Upper lobe of left lung (tissue), 6 donors: Measurements from ENCODE around the gene GPR52. TPM values are rescaled to one million over a fixed set of nuclear protein-coding genes. Genes with fewer than 3 reads are reported as not detected.

Source experiments
- ATAC-seq, 2 donors: fragments of 200-7000 bp; cut with Tn5 transposase; one replicate each; pipeline ENCODE4 v1.9.1; 2022; ENCODE audit warnings: mild to moderate bottlenecking in 2 of 2, moderate library complexity in 2 of 2; ENCODE audit not compliant: low FRiP score in 2 of 2
- DNase-seq, 2 donors: peaks; one replicate each; pipeline ENCODE4 v3.0.0-alpha.2; 2019 to 2020
- H3K27ac ChIP-seq, 4 donors: fragments of 200-600 bp; sonication (generic); one replicate each; pipeline ENCODE4 v1.5.1; 2016 to 2019
- H3K27me3 ChIP-seq, 4 donors: fragments of 200-600 bp; sonication (generic); one replicate each; pipeline ENCODE4 v1.5.1; 2017 to 2019
- H3K36me3 ChIP-seq, 4 donors: fragments of 200-600 bp; sonication (generic); one replicate each; pipeline ENCODE4 v1.5.1; 2016 to 2019
- H3K4me1 ChIP-seq, 4 donors: fragments of 200-600 bp; sonication (generic); one replicate each; pipeline ENCODE4 v1.5.1; 2018 to 2019
- H3K4me3 ChIP-seq, 4 donors: fragments of 200-600 bp; sonication (generic); one replicate each; pipeline ENCODE4 v1.5.1; 2017 to 2019; ENCODE audit warnings: mild to moderate bottlenecking in 2 of 4, moderate library complexity in 1 of 4
- H3K9me3 ChIP-seq, 4 donors: fragments of 200-600 bp; sonication (generic); one replicate each; pipeline ENCODE4 v1.5.1; 2018 to 2019
- CTCF ChIP-seq, 6 experiments: fragments of 450-650 bp in 4 of 6; fragments of 200-600 bp in 2 of 6; sonication (generic) in 2 of 6; IDR thresholded peaks; one replicate each; pipeline ENCODE4 v1.5.1; 2016 to 2019; ENCODE audit warnings: antibody characterized with exemption in 6 of 6
- EP300 ChIP-seq, 4 donors: sonication (generic); formaldehyde crosslinking; IDR thresholded peaks; one replicate each; pipeline ENCODE4 v1.5.1; 2017; ENCODE audit warnings: antibody characterized with exemption in 4 of 4, control low read depth in 2 of 4
- POLR2A ChIP-seq, 4 donors: fragments of 450-650 bp; IDR thresholded peaks; one replicate each; pipeline ENCODE4 v1.5.1; 2016 to 2017; ENCODE audit warnings: antibody characterized with exemption in 4 of 4, mild to moderate bottlenecking in 2 of 4
- POLR2AphosphoS5 ChIP-seq, 2 donors: sonication (generic); formaldehyde crosslinking; IDR thresholded peaks; one replicate each; pipeline ENCODE4 v1.5.1; 2017; ENCODE audit warnings: antibody characterized with exemption in 2 of 2
- WGBS, 2 donors: methylation state at CpG; one replicate each; pipeline ENCODE4 v1.1.5; 2017 to 2018; 5-methylcytosine and 5-hydroxymethylcytosine counted together
- total RNA-seq, 6 donors: library from RNA; depleted of rRNA in 4 of 6; stranded (reverse); fragments of >200 nt in 4 of 6; gene quantifications; one replicate each; pipeline versions ENCODE4 v1.1.0 to v1.2.1, GENCODE V29; 2016 to 2021
- donor health status: DM: no; HTN: no; CAD: no; lungs with moderate emphysema.
- donor health status: DM: no; HTN: yes; CAD: no; lungs with severe emphysema.

GPR52 gene
- total RNA-seq, 6 donors from 2014 or later: 1.1 to 3.8 (median 2.4) TPM

- Histone ChIP-seq H3K27ac (no peak overlapping the region), H3K36me3 (no peaks in the 10 kb centered on the region), H3K9me3 (no peaks in the 10 kb centered on the region), H3K4me1 (no peaks in the 10 kb centered on the region), H3K4me3 (no peak overlapping the region), H3K27me3 (no peaks in the 10 kb centered on the region)
- ATAC-seq (no peak), DNase-seq (no peak)
- TF ChIP-seq EP300 (IDR thresholded peaks at IDR 0.05) (no peak), CTCF (IDR thresholded peaks at IDR 0.05) (no peak), POLR2A (IDR thresholded peaks at IDR 0.05) (no peak), POLR2AphosphoS5 (IDR thresholded peaks at IDR 0.05) (no peak)
- 73 to 97% methylated on average over 2 of the region's 2 CpGs for WGBS, 2 donors
Observed at GRCh38 chr1:174491606-174492005, 43.8 kb downstream of the GPR52 start.

- Histone ChIP-seq H3K4me3 (no peak overlapping the region), H3K27me3 (no peaks in the 10 kb centered on the region), H3K27ac (no peak overlapping the region), H3K36me3 (no peaks in the 10 kb centered on the region), H3K4me1 (no peaks in the 10 kb centered on the region), H3K9me3 (no peaks in the 10 kb centered on the region)
- DNase-seq: no peak
- TF ChIP-seq CTCF (IDR thresholded peaks at IDR 0.05): no peak
- TF ChIP-seq POLR2A (IDR thresholded peaks at IDR 0.05): no peak
- no peak for TF ChIP-seq EP300 (IDR thresholded peaks at IDR 0.05)
- no peak for TF ChIP-seq POLR2AphosphoS5 (IDR thresholded peaks at IDR 0.05)
- ATAC-seq: no peak
Observed at GRCh38 chr1:174497478-174497877, 49.7 kb downstream of the GPR52 start.
